RWPE2 (cell line): Measurements from ENCODE around the gene REM2.

ENCODE experiments used
- ATAC-seq: fragments of 200-7000 bp; cut with Tn5 transposase; 3 replicates; pipeline ENCODE4 v1.9.1; 2021; ENCODE audit warnings: low read depth
- DNase-seq: peaks from one replicate; pipeline ENCODE4 v3.0.0-alpha.2; 2020; ENCODE audit warnings: low spot score
- H3K27ac ChIP-seq: fragments of 450-650 bp; 2 replicates; pipeline ENCODE4 v1.5.1; 2017; ENCODE audit warnings: mild to moderate bottlenecking; ENCODE audit not compliant: poor library complexity, severe bottlenecking
- H3K27me3 ChIP-seq: fragments of 250-450 bp; sonication (Bioruptor Pico); 2 replicates; pipeline ENCODE4 v1.5.1; 2021; ENCODE audit warnings: mild to moderate bottlenecking, moderate library complexity; ENCODE audit not compliant: insufficient read depth, poor library complexity, severe bottlenecking
- H3K36me3 ChIP-seq: fragments of 250-450 bp; sonication (Bioruptor Pico); 2 replicates; pipeline ENCODE4 v1.5.1; 2020; ENCODE audit warnings: low read depth, mild to moderate bottlenecking, moderate library complexity
- H3K4me1 ChIP-seq: fragments of 250-450 bp; sonication (Bioruptor Pico); 2 replicates; pipeline ENCODE4 v1.5.1; 2021; ENCODE audit warnings: mild to moderate bottlenecking, moderate library complexity; ENCODE audit not compliant: insufficient read depth, poor library complexity, severe bottlenecking
- H3K4me3 ChIP-seq: fragments of 250-450 bp; sonication (Bioruptor Pico); 2 replicates; pipeline ENCODE4 v1.5.1; 2021; ENCODE audit warnings: mild to moderate bottlenecking, moderate library complexity; ENCODE audit not compliant: severe bottlenecking
- H3K9me3 ChIP-seq: fragments of 250-450 bp; sonication (Bioruptor Pico); 2 replicates; pipeline ENCODE4 v1.5.1; 2021; ENCODE audit warnings: mild to moderate bottlenecking, moderate library complexity; ENCODE audit not compliant: severe bottlenecking
- CTCF ChIP-seq: fragments of 450-650 bp; IDR thresholded peaks from one replicate; pipeline ENCODE4 v1.5.1; 2017; ENCODE audit warnings: mild to moderate bottlenecking, moderate library complexity; ENCODE audit not compliant: poor library complexity, severe bottlenecking

REM2 gene

GRCh38 chr14:22887260-22887989 is 4.4 kb downstream of the REM2 start:
- no peak for DNase-seq
- Histone ChIP-seq H3K4me1 (peaks cover 10% of the 10 kb centered on the region), H3K9me3 (no peaks in the 10 kb centered on the region), H3K4me3 (peak overlapping the region; percentile 50), H3K27me3 (no peaks in the 10 kb centered on the region), H3K27ac (peak overlapping the region; percentile 76), H3K36me3 (no peaks in the 10 kb centered on the region)
- ATAC-seq = peak; percentile 83
- no peak for TF ChIP-seq CTCF

- peak overlapping the region; percentile 76 for H3K27ac ChIP-seq
- no peaks in the 10 kb centered on the region for H3K9me3 ChIP-seq
- no peaks in the 10 kb centered on the region for H3K36me3 ChIP-seq
- DNase-seq = no peak
- H3K4me1 ChIP-seq = peaks cover 7% of the 10 kb centered on the region
- no peak for ATAC-seq
- TF ChIP-seq CTCF = no peak
- no peaks in the 10 kb centered on the region for H3K27me3 ChIP-seq
- H3K4me3 ChIP-seq = peak overlapping the region; percentile 50
Observed at GRCh38 chr14:22887990-22888378, 5.0 kb downstream of the REM2 start.

- TF ChIP-seq CTCF = no peak
- no peak overlapping the region for H3K27ac ChIP-seq
- ATAC-seq (no peak), DNase-seq (no peak)
- no peaks in the 10 kb centered on the region for H3K9me3 ChIP-seq
- H3K4me3 ChIP-seq = no peak overlapping the region
- no peaks in the 10 kb centered on the region for H3K27me3 ChIP-seq
- no peaks in the 10 kb centered on the region for H3K36me3 ChIP-seq
- H3K4me1 ChIP-seq = peaks cover 7% of the 10 kb centered on the region
Observed at GRCh38 chr14:22888662-22889061, 5.6 kb downstream of the REM2 start.

GRCh38 chr14:22890416-22890815 is 7.4 kb downstream of the REM2 start:
- no peak for DNase-seq
- Histone ChIP-seq H3K27ac (no peak overlapping the region), H3K27me3 (no peaks in the 10 kb centered on the region), H3K9me3 (no peaks in the 10 kb centered on the region), H3K4me1 (peaks cover 7% of the 10 kb centered on the region), H3K36me3 (no peaks in the 10 kb centered on the region), H3K4me3 (no peak overlapping the region)
- ATAC-seq = no peak
- no peak for TF ChIP-seq CTCF

GRCh38 chr14:22892488-22892887 is 9.5 kb downstream of the REM2 start:
- H3K27me3 ChIP-seq = no peaks in the 10 kb centered on the region
- no peak for ATAC-seq
- H3K4me1 ChIP-seq = peaks cover 7% of the 10 kb centered on the region
- no peak for TF ChIP-seq CTCF
- H3K4me3 ChIP-seq = no peak overlapping the region
- H3K9me3 ChIP-seq = no peaks in the 10 kb centered on the region
- no peaks in the 10 kb centered on the region for H3K36me3 ChIP-seq
- no peak for DNase-seq
- H3K27ac ChIP-seq = no peak overlapping the region
